Pulmonary artery endothelial cell (primary cell): ENCODE data around the gene MINDY4B. TPM values are rescaled to one million over a fixed set of nuclear protein-coding genes. Genes with fewer than 3 reads are reported as not detected.

Source experiments
- DNase-seq: peaks from one replicate; pipeline ENCODE4 v3.0.0-alpha.2; 2011; ENCODE audit warnings: low read depth, low spot score
- total RNA-seq: library from RNA; depleted of rRNA; stranded (reverse); fragments of >200 nt; gene quantifications from 2 replicates; pipeline ENCODE4 v1.2.3, GENCODE V29; 2014

Gene MINDY4B
- not detected in 2 replicates for total RNA-seq

- no peak for DNase-seq
Measured at GRCh38 chr3:150905339-150905738, at the start of gene MINDY4B. Gene MINDY4B (minus strand): TSS chr3:150905439. CDS start chr3:150905439, 0 bp downstream.

DNA sequence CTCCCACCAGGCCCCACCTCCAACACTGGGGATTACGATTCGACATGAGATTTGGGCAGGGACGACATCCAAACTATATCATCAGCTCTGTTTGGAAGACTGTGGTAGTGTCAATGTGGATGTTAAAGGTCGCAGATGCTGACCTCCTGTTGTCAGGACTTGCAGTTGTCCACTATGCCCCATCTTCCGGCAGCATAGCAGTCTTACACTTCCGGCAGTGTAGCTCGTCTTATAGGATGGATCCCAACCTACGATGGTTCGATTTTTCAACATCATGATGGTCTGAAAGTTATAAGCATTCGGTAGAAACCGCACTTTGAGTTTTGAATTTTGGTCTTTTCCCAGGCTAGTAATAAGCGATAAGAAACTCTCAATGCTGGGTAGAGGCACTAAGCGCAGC is 46.7 kb upstream of the MINDY4B start:
- no peak for DNase-seq

DNA sequence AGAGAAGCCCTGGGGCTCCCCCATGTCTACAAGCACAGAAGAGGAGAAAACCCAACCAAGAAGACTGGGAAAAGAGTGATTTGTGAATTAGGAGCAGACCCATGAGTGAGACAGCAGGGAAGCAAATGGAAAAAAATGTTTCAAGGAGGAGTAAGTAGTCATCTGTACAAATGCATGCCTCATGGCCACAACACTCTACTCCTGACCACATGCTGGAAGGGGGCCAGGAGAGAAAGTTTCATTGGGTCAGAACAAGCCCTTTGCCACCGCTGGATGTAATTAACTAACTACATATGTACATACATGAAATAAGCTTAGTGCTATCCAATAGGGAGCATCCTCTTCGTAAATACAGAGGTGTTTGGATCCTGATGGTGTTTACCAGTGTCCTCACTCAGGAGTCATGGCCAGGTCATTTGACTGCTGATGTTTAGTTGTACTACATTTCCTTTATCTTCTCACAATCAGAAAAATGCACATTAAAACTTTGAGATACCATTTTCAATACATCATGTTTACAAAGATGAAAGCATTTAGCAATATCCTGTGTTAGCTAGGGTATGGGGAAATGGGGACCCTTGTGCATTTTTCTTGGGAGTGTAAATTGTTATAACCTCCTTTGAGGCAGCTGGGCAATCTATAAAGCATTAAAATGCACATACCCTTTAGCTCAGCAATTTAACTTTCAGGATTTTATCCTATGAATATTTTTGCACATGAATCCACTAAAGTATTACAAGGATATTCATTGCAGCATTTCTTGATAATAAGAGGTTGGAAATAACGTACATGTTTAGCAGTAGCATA is 40.2 kb upstream of the MINDY4B start:
- DNase-seq, result no peak

DNA sequence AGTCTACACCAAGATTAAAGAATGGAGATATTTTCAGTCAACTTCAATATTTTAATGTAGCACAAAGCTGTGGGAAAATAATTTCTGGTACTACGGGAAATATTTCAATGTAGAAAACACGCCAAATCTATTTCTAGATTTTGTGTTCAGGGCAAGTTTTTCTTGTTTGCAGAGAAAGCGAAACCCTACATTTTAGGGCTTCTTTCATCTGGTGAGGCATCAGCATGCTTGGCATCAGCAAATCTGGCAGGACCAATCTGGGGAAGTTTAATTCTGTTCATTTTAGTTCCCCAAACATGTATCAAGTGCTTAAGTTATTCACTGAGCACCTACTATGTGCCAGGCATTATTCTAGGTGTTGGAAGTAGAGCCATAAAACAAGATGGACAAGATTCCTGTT is 37.0 kb upstream of the MINDY4B start:
- DNase-seq, result no peak

DNA sequence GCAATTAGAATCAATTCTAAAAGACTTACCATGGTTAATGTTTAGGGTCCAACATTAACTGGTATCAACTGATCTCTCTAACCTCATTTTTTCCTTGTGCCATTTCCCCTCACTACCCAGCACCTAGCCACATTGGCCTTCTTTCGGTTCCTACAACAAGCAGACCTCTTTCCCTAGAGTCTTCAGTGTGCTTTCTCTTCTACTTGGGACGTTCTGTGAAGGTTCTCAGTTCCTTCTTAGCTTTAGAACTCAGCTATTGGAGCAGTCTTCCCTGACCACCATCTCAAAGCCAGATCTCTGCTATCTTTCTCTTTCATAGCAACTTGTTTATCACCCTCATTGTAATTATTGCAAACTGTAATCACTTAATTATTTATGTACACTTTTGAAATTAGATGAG is 31.5 kb upstream of the MINDY4B start:
- DNase-seq, result no peak

GRCh38 chr3:150933473-150933995 is 28.3 kb upstream of the MINDY4B start:
- DNase-seq, result no peak

GRCh38 chr3:150931745-150932144 is 26.5 kb upstream of the MINDY4B start:
- no peak for DNase-seq

- DNase-seq, result no peak
Measured at GRCh38 chr3:150930839-150931238, 25.6 kb upstream of the MINDY4B start.

DNA sequence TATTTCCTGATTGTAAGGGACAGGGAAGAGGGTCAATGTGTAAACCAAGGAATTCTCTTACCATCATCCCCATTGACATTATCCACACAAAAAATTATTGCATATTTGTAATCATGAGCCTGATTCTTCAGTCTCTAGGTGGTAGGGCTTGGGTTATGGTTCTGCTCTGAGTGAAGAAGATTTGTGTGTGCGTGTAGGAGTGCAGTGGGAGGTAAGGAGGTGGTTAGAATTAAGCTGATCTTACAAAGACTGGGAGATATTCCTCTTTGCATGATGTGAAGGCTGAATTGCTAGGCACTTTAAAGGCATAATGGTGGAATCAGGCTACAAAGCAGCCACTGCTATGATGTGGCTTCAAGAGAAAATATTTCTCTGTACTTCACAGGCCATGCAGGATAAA is 23.0 kb upstream of the MINDY4B start:
- no peak for DNase-seq

DNA sequence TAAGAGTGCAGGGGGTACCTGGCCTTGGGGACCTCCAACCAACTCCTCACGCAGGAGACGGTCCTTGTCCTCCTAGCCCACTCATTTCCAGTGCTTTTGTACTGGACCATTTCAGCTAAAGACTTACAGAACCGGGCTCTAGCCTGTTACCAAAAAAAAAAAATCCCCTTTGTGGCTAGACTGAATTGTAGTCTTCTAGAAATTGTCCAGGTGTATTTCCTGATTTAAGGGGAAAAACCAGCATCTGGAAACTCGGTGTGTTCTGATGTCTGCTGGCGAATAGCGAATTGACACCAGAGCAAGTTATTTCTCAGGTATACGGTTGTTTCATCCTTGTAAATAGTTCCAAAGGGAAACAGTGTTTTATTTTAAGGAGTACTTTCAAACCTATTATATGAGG is 21.1 kb upstream of the MINDY4B start:
- no peak for DNase-seq

GRCh38 chr3:150925751-150926201 is 20.5 kb upstream of the MINDY4B start:
- DNase-seq, result no peak

DNA sequence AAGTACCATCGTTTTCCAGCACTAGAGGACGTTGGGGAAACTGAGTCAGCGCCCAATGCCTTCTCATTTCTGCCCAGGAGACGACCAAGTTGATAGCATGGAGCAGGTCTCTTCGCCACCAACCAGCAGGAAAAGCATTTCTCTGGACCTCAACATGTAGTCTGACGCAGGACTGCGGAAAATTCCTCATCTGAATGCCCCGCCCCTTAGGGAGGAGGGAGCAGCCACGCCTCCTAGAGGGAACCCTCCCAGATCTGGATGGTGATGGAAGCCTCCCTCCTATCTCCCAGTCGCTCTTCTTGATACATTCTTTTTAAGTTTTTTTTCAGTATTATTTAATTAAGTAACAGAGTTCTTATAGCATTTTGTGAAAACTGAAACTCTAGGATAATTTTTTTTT is 17.4 kb upstream of the MINDY4B start:
- DNase-seq, result no peak

GRCh38 chr3:150921209-150921608 is 16.0 kb upstream of the MINDY4B start:
- no peak for DNase-seq

- no peak for DNase-seq
Measured at GRCh38 chr3:150920236-150920635, 15.0 kb upstream of the MINDY4B start.

DNA sequence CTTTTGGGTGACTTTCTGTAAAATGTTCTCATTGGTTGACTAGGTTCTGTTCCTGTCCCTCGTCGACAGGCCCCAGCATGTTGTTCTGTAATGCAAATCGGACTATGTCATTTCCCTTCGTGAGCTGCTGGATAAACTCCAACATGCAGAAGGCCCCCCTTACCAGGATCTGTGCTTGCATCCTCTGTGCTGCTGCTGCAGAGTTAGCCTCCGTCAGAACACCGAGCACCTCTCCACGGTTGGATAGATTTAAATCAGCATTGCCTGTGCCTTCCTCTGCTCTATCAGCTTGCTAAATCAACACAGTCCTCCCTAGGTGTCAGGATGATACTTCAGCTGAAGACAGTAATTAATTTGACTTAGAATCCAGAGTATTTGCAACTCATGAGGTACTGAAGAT is 12.7 kb upstream of the MINDY4B start:
- DNase-seq, result no peak

DNA sequence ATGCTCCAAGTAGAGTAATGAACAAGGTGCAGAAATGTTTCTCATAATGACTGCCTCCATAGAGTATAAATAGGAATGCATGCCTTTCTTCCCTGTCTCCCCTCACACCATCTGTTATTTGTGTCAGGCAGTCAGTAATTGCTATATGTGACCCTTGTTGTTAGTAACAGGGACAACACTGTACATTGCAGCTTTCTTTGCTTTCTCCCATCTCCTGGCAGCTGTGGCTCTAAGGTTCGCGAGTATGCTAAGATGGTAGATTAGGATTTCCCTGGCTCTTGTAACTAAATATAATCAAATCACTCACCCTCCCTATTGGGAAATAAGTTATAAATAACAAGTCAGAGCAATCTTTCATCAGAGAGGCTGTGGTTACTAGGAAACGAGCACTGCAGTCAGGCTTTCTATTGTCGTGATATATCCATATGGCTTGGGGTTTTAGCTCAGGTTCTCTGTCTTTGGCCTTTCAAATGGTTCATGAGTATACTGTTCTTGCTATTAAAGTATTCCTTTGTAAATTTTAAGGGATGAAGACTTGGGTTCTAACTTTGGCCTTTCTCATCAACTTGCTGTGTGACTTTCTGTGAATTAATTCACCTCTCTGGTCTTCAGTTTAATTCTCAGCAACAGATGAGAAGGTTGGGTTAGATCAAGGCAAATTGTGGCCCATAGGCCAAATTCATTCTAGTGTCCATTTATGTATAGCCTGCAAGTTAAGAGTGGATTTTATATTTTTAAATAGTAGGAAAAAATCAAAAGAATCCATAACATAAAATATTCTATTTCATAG is 8.1 kb upstream of the MINDY4B start:
- no peak for DNase-seq

- DNase-seq, result no peak
Measured at GRCh38 chr3:150912501-150912900, 7.3 kb upstream of the MINDY4B start.

GRCh38 chr3:150911771-150912170 is 6.5 kb upstream of the MINDY4B start:
- DNase-seq, result no peak

DNA sequence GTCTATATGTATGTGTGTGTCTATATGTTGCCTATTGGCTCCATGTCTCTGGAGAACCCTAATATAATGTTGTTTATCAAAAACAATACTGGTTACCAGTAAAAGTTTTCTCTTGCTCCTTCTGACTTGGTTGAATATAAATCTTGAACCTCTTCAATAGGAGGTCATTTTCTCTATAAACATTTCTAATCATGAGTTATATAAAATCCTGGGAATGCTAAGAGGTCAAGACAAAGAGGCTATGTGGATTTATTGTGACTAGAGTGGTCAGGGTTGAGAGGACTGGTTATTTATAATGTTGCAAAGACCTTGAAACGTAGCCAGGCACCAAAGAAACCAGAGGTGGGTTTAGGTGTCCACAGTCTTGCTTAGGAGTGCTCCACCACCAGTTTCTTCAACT is 1.2 kb upstream of the MINDY4B start:
- DNase-seq, result no peak

- no peak for DNase-seq
Measured at GRCh38 chr3:150905746-150906145, 507 bp upstream of the MINDY4B start.

DNA sequence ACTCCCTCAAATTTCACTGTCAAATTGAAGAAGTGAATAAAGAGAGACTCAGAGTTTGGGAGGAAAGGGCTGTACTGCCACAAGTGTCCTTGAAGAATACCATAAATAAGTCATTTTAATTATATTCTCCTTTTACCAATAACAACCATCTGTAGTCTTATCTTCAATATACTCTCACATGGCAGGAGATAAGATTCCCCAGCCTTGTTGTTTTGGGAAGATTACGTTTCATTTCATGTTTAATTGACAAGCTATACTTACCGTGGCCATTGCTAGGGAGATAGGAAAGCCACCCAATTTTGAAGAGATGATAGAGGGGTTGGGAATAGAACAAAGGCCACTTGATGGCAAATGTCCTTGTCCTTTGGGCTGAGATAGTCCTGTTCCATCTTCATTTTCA is 2.3 kb downstream of the MINDY4B start:
- DNase-seq, result no peak

GRCh38 chr3:150901793-150902192 is 3.4 kb downstream of the MINDY4B start:
- DNase-seq, result no peak
